ACHN (cell line): Measurements from ENCODE around the gene LDHD.

Source experiments
- DNase-seq: peaks from one replicate; pipeline ENCODE4 v3.0.0-alpha.2; 2015
- in situ Hi-C: cut with HindIII; loops from 2 replicates; pipeline ENCODE4 v1.10.0; 2017; ENCODE audit warnings: low sequenced_read_pairs, low pct_ligation_motif_present, low pct_unique_long_range_greater_than_20kb

The LDHD gene

GRCh38 chr16:75118943-75119539 is 2.5 kb upstream of the LDHD start:
- in situ Hi-C loops = no loop called here

GRCh38 chr16:75116911-75117245 is 298 bp upstream of the LDHD start:
- no peak for DNase-seq
- in situ Hi-C loops = no loop called here

More at GRCh38 chr16:75118943-75119539, 2.5 kb upstream of the LDHD start:
- no peak for DNase-seq

- in situ Hi-C loops = no loop called here
Observed at GRCh38 chr16:75114946-75115825, 1.4 kb downstream of the LDHD start.

GRCh38 chr16:75114179-75114945 is 2.2 kb downstream of the LDHD start:
- in situ Hi-C loops = no loop called here
- no peak for DNase-seq

More at GRCh38 chr16:75114946-75115825, 1.4 kb downstream of the LDHD start:
- no peak for DNase-seq

GRCh38 chr16:75113541-75114121 is 2.9 kb downstream of the LDHD start:
- in situ Hi-C loops = no loop called here
- DNase-seq = no peak

- in situ Hi-C loops = no loop called here
- no peak for DNase-seq
Observed at GRCh38 chr16:75112734-75113491, 3.7 kb downstream of the LDHD start.

GRCh38 chr16:75111961-75112733 is 4.4 kb downstream of the LDHD start:
- DNase-seq = no peak
- in situ Hi-C loops = no loop called here

GRCh38 chr16:75111514-75111940 is 5.1 kb downstream of the LDHD start:
- DNase-seq = no peak
- in situ Hi-C loops = no loop called here

GRCh38 chr16:75110637-75111513 is 5.7 kb downstream of the LDHD start:
- peak; percentile 95 for DNase-seq
- in situ Hi-C loops = no loop called here

- in situ Hi-C loops = no loop called here
- DNase-seq = no peak
Observed at GRCh38 chr16:75109732-75110243, 6.8 kb downstream of the LDHD start.

GRCh38 chr16:75108792-75109731 is 7.5 kb downstream of the LDHD start:
- DNase-seq = peak; percentile 100
- in situ Hi-C loops = no loop called here

- DNase-seq = no peak
- in situ Hi-C loops = no loop called here
Observed at GRCh38 chr16:75107505-75107904, 9.1 kb downstream of the LDHD start.

GRCh38 chr16:75106351-75107274 is 10.0 kb downstream of the LDHD start:
- no peak for DNase-seq
- in situ Hi-C loops = no loop called here

GRCh38 chr16:75105306-75106061 is 11.1 kb downstream of the LDHD start:
- DNase-seq = no peak
- in situ Hi-C loops = no loop called here
